ENCODE data around the gene NBEAL2.
"Not testable (repeated sequence)": the region's sequence is repeated elsewhere in the genome, so short reads cannot be mapped to it uniquely, and the experiment has no call there.

The NBEAL2 gene

GRCh38 chr3:47012342-47013230 lies 33.1 kb downstream of the NBEAL2 start:
- DNase-seq, result no peak

DNA sequence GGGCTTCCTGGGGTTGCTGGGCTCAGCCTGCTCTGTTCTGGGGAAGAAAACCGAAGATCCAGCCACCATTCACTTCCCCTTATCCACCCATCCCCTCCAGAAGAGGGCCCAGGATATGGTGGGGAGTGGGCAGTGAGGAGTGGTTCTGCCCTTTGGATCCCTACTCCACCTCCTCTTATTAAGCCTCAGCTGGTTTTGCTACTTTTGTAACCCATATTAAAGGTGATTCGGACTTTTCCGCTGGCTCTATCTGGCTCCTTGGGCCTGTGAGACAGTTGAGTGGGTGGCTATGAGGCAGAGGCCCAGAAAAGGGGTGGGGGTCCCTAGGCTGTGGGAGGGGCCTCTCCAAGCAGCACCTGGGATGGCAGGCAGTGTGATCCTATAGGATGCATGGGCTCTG lies 33.8 kb downstream of the NBEAL2 start:
- no peak for DNase-seq

DNA sequence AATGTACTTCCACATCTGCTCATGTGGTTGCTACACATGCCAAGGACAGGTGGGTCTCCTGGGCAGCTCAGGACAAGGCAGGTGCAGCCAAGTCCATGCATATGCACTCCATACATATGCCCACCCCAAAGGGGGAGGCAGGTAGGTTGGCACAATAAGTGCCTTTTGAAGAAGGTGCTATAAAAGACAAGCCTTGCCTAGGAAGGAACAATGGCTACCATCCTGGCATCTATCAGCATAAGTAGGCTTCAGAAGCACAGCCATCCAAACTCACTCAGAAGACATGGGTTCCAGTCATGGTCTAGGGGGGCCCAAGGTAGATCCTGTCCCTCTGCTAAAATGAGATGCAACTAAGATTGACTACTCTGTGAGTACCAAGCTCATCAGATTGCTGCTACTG lies 34.6 kb downstream of the NBEAL2 start:
- no peak for DNase-seq

DNA sequence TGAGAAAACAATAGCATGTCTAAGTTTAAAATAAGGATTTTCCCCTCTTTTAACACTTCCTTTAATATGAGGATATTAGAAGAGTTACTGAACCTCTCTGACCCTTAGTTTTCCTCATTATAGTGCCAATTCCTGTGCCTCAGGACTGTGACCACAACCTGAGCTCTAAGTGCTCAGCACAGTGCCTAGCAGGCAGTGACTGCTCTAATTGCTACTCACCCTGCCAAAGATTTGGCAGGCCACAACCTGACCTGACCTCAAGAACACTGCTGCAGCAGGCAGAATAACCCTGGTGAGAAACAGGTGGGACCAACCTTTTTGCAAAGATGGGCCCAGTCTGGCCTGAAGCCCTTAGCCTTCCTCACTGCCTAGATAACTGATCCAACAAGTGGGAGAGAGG lies 35.7 kb downstream of the NBEAL2 start:
- no peak for DNase-seq

- DNase-seq, result no peak
Observed at GRCh38 chr3:47016086-47016933, 36.8 kb downstream of the NBEAL2 start.

DNA sequence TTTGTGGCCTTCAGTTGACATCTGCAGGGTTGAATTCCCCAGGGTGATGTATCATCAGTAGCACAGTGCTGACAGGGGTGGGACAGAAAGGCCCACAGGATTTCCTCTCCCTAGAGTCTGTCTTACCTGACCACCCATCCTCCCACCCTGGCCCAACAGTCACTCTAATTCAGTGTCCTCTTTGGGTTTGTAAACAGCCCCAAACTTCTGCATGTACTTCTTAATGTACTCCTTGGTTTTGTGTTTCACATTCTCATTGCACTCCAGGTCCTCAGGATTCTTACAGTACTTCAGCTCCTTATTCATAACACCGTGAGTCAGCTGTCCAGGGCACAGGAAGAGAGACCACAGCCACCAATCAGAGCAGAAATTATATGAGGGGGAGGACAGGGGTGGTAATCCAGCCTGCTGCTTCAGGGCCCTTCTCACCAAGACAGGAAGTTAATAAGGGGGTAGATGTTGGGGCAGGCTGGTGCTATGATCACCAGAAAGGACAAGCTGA lies 37.5 kb downstream of the NBEAL2 start:
- peak; percentile 92 for DNase-seq

- DNase-seq, result peak; percentile 77
Observed at GRCh38 chr3:47017504-47018268, 38.2 kb downstream of the NBEAL2 start.

DNA sequence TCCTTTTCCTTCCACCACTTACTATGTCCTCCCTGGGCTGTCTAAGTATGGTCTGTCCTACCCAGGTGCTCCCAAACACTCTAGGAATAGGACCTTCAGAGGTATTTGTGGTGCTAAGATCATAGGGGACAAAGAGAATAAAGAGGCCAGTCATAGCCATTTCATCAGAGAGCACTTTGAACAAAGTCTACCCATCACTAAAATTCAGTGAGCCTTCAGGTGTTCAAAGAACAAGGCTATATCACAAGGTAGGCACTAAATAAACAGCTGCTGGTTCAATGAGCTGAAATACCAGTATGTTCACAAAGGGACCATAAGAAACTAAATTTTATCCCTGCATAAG lies 38.8 kb downstream of the NBEAL2 start:
- DNase-seq, result no peak

GRCh38 chr3:47019201-47019600 lies 39.7 kb downstream of the NBEAL2 start:
- DNase-seq, result no peak

DNA sequence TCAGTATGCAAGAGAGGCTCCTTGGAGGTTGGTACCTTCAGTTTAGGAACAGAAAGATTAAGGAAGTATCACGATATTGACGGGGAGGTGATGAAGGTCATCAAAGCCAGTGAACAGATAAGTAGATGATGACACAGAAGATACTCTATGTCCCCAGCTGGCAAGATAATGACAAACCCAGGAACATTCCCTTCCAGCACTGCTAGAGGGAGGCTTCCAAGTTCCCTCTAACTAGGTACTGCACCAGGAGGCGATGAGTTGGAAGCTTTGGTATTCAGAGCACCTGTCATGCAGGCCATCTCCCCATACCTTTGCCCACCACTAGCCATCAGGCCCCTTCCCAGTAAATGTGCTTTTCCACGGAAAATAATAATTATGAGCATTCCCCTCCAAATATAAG lies 40.8 kb downstream of the NBEAL2 start:
- DNase-seq, result no peak

DNA sequence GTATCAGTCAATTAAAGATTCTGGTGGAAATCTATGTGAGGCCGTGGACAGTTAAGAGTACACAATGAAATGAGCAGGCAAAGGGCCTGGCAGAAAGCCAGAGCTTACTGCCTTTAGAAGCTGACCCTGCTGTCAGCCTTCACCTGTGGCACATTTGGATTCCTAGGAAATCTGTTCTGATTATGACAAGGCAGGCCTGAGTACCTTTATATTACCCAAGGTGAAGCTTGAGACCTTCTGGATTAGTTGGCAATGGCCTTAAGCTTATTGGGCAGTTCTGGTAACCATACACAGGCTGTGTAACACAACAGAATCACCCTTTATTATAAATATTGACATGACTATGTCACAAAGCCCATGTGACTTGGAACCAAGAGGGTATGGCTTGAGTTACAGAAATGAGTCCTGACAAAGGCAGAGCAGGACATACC lies 43.2 kb downstream of the NBEAL2 start:
- DNase-seq, result no peak

DNA sequence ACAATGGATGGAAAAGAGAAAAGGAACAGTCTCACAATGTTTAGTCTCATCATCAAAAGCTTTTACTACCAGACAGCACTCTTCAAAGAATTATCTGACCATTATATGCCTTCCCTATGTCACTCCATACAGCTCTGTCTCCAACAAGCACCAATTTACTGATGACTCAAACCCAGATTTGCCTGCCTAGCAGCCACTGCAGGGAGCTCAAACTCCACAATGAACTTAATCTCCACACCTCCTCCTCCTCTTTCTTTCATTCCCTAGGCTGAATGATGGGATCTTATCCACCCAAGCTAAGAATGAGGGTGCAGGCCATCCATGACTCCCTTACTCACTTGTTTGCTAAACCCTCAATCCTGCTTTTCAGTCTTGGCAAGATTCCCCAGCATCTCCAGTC lies 45.5 kb downstream of the NBEAL2 start:
- no peak for DNase-seq

DNA sequence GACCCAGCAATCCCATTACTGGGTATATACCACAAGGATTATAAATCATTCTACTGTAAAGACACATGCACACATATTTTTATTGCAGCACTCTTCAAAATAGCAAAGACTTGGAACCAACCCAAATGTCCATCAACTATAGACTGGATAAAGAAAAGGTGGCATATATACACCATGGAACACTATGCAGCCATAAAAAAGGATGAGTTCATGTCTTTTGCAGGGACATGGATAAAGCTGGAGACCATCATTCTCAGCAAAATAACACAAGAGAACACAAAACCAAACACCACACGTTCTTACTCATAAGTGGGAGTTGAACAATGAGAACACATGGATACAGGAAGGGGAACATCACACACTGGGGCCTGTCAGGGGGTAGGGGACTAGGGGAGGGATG lies 47.0 kb downstream of the NBEAL2 start:
- DNase-seq, result not testable (repeated sequence)

DNA sequence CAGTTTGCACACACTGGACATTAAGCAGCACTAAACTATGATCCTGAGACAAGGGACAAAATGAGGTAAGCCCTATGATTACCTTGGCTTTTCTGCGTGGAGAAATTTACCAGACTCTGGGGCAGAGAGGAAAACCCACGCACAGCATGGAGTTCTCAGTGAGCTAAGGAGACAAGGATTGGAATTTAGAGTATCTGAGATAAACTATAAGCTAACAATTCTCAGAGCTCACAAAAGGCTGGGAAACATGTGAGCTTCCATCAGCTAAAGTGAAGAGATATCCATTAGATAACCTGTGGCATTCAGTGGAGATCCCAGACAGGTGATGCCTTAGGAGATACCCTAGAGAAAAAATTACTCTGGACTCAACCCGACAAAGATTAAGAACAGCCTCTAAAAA lies 48.7 kb downstream of the NBEAL2 start:
- no peak for DNase-seq

GRCh38 chr3:47028667-47029066 lies 49.2 kb downstream of the NBEAL2 start:
- no peak for DNase-seq

DNA sequence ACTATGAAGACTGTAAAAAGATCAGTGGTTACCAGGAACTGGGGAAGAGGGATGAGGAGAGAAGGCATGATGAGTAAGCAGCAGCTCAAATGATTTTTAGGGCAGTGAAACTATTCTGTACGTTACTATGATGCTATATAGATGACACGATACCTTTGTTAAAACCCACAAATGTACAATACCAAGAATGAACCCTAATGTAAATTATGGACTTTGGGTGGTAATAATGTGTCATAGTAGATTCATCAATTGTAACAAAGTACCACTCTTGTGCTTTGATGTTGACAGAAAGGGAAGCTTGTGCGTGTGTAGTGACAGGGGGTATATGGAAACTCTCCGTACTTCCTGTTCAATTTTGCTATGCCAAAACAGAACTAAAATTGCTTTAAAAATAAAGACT lies 51.6 kb downstream of the NBEAL2 start:
- DNase-seq, result not testable (repeated sequence)

DNA sequence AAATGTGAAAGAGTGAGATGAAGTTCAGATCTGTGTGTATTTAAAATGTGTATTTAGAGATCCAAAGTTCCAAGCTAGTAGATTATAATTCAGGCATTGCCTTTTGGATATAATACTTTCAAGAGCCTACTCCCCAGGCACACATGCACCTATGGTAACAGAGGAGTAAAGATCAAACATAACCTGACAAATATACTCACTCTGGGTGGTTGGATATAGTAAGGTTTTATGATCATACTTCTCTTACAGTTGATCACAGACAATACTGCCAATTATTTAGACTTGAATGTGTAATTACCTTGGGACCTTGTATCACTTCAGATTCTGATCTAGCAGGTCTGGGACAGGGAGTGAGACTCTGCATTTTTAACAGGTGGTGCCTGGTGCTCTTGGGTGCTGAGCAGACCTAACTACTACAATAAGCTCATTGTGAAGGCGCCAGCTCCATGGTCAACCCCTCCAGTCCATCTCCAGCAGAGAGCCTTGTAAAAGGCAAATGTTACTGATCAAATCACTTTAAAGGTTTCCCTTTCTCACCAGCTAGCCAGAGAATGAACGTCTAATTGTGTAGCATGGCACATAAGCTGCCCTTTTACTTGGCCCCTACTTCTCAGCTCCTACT lies 55.5 kb downstream of the NBEAL2 start:
- DNase-seq, result no peak

- no peak for DNase-seq
Observed at GRCh38 chr3:47035645-47036044, 56.2 kb downstream of the NBEAL2 start.

- no peak for DNase-seq
Observed at GRCh38 chr3:47036145-47036544, 56.7 kb downstream of the NBEAL2 start.

DNA sequence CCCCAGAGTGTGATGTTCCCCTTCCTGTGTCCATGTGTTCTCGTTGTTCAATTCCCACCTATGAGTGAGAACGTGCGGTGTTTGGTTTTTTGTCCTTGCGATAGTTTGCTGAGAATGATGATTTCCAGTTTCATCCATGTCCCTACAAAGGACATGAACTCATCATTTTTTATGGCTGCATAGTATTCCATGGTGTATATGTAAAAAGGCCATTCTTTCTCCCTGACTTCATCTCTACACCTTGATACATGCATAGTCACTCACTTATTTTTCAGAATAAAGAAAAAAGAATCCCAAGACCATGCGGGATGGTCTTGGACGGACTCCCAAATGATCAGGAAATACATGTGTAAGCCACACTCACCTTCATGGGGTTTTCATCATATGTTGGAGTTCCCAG lies 57.8 kb downstream of the NBEAL2 start:
- not testable (repeated sequence) for DNase-seq

DNA sequence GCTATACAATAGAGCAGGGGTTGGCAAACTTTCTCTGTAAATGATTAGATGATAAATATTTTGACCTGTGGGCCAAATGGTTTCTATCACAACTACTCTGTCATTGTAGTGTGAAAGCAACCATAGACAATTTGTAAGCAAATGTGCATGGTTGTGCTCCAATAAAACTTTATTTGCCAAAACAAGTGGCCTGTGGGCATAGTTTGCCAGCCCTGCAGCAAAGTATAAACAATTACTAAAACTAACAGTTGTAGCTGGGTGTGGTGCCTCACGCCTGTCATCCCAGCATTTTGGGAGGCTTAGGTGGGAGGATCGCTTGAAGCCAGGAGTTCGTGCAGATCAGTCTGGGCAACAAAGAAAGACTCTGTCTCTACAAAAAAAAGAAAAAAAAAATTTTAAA lies 61.6 kb downstream of the NBEAL2 start:
- DNase-seq, result no peak

- no peak for DNase-seq
Observed at GRCh38 chr3:47042231-47042791, 62.8 kb downstream of the NBEAL2 start.
